NCI-H1048 (cell line): ENCODE results near the gene ASB15.

Experiments
- DNase-seq: peaks from one replicate; lab custom pipeline; 2025; lab: John Stamatoyannopoulos, UW

Gene ASB15

GRCh38 chr7:123637203-123637602, 35.6 kb downstream of the ASB15 start:
- no peak for DNase-seq

- no peak for DNase-seq
Measured at GRCh38 chr7:123637878-123638277, 36.3 kb downstream of the ASB15 start.

- no peak for DNase-seq
Measured at GRCh38 chr7:123639631-123640030, 38.0 kb downstream of the ASB15 start.

GRCh38 chr7:123640583-123640982, 39.0 kb downstream of the ASB15 start:
- no peak for DNase-seq

GRCh38 chr7:123641901-123642300, 40.3 kb downstream of the ASB15 start:
- no peak for DNase-seq

- DNase-seq, result no peak
Measured at GRCh38 chr7:123643495-123644441, 42.1 kb downstream of the ASB15 start.

GRCh38 chr7:123645516-123645915, 43.9 kb downstream of the ASB15 start:
- no peak for DNase-seq

- no peak for DNase-seq
Measured at GRCh38 chr7:123647106-123647730, 45.6 kb downstream of the ASB15 start.

GRCh38 chr7:123649964-123650363, 48.3 kb downstream of the ASB15 start:
- no peak for DNase-seq

GRCh38 chr7:123650595-123650994, 49.0 kb downstream of the ASB15 start:
- no peak for DNase-seq

- DNase-seq, result no peak
Measured at GRCh38 chr7:123652406-123652805, 50.8 kb downstream of the ASB15 start.

- DNase-seq, result no peak
Measured at GRCh38 chr7:123653162-123653561, 51.5 kb downstream of the ASB15 start.

- no peak for DNase-seq
Measured at GRCh38 chr7:123655614-123656013, 54.0 kb downstream of the ASB15 start, which contains the start of gene LMOD2. LMOD2 (plus strand) TSS chr7:123655866; CDS start chr7:123655964, 98 bp downstream.

GRCh38 chr7:123656544-123657303, 55.1 kb downstream of the ASB15 start:
- no peak for DNase-seq

- DNase-seq, result no peak
Measured at GRCh38 chr7:123657304-123657685, 55.7 kb downstream of the ASB15 start.

GRCh38 chr7:123658023-123658422, 56.4 kb downstream of the ASB15 start:
- DNase-seq, result no peak

- no peak for DNase-seq
Measured at GRCh38 chr7:123660514-123661354, 59.1 kb downstream of the ASB15 start.

- DNase-seq, result no peak
Measured at GRCh38 chr7:123661765-123662164, 60.1 kb downstream of the ASB15 start.

GRCh38 chr7:123662293-123662692, 60.7 kb downstream of the ASB15 start:
- DNase-seq, result no peak

- DNase-seq, result no peak
Measured at GRCh38 chr7:123662755-123663154, 61.1 kb downstream of the ASB15 start.

GRCh38 chr7:123663200-123663599, 61.6 kb downstream of the ASB15 start:
- DNase-seq, result no peak

- no peak for DNase-seq
Measured at GRCh38 chr7:123665157-123665556, 63.5 kb downstream of the ASB15 start.
